ENCODE measurements around the gene IARS2. TPM values are rescaled to one million over a fixed set of nuclear protein-coding genes. Genes with fewer than 3 reads are reported as not detected.
"Not testable (repeated sequence)": the region's sequence is repeated elsewhere in the genome, so short reads cannot be mapped to it uniquely, and the experiment has no call there.

Gene IARS2
- total RNA-seq, 1 donor from 2014 or later = 48.9 TPM

DNA sequence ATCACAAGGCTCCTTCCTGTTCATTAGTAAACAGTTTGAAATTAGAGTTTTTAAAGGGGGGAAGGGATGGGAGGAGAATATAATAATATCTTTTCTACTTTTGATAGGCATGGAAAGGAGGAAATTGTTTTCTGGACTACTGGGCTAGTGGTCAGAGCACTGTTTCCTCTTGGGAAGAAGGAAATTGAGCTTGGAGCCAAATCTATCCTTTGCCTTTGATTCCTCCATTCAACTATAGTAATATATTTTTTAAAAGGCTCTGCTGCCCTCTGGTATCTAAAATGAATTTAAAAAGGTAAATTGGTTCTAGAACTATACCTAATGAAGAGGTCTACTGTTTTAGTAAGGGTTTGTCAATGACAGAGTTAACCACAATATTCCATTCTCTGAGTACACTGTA lies 5.9 kb downstream of the IARS2 start:
- no peak overlapping the region for H3K4me3 ChIP-seq
- DNase-seq (no peak), ATAC-seq (no peak)
- H3K4me1 ChIP-seq = peaks cover 10% of the 10 kb centered on the region
- TF ChIP-seq, protein P1, sequence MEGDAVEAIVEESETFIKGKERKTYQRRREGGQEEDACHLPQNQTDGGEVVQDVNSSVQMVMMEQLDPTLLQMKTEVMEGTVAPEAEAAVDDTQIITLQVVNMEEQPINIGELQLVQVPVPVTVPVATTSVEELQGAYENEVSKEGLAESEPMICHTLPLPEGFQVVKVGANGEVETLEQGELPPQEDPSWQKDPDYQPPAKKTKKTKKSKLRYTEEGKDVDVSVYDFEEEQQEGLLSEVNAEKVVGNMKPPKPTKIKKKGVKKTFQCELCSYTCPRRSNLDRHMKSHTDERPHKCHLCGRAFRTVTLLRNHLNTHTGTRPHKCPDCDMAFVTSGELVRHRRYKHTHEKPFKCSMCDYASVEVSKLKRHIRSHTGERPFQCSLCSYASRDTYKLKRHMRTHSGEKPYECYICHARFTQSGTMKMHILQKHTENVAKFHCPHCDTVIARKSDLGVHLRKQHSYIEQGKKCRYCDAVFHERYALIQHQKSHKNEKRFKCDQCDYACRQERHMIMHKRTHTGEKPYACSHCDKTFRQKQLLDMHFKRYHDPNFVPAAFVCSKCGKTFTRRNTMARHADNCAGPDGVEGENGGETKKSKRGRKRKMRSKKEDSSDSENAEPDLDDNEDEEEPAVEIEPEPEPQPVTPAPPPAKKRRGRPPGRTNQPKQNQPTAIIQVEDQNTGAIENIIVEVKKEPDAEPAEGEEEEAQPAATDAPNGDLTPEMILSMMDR (IDR thresholded peaks at IDR 0.05) = no peak
- no peaks in the 10 kb centered on the region for H3K27me3 ChIP-seq
- intact Hi-C loops (cut with DNase I) = no loop called here
- no peaks in the 10 kb centered on the region for H3K9me3 ChIP-seq
- no peak overlapping the region for H3K27ac ChIP-seq
- H3K36me3 ChIP-seq = peaks cover 78% of the 10 kb centered on the region

DNA sequence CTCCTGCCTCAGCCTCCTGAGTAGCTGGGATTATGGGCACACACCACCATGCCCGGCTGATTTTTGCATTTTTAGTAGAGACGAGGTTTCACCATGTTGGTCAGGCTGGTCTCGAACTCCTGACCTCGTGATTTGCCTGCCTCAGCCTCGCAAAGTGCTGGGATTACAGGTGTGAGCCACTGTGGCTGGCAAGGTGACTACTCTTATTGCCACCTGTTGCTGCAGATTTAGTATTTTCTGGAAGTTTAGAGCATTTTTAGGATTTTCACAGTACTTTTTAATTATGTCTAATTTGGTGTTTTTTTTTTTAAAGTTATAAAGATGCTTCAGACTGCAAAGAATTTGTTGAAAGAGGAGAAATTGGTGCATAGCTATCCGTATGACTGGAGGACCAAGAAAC lies 16.5 kb downstream of the IARS2 start:
- DNase-seq; H3K4me3 ChIP-seq; ATAC-seq; H3K27ac ChIP-seq; H3K9me3 ChIP-seq; H3K27me3 ChIP-seq; intact Hi-C loops (cut with DNase I); H3K4me1 ChIP-seq: not testable (repeated sequence)
- H3K36me3 ChIP-seq = peaks cover 87% of the 10 kb centered on the region

DNA sequence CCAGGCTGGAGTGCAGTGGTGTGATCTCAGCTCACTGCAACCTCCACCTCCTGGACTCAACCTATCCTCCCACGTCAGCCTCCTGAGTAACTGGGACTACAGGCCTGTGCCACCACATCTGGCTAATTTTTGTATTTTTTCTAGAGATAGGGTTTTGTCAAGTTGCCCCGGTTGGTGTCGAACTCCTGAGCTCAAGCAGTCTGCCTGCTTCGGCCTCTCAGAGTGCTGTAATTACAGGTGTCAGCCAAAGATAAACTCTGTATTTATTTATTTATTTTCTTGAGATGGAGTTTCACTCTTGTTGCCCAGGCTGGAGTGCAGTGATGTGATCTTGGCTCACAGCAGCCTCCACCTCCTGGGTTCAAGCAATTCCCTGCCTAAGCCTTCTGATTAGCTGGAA lies 18.7 kb downstream of the IARS2 start:
- H3K27ac ChIP-seq; H3K9me3 ChIP-seq; DNase-seq; H3K4me1 ChIP-seq; intact Hi-C loops (cut with DNase I); H3K4me3 ChIP-seq; ATAC-seq; H3K27me3 ChIP-seq: not testable (repeated sequence)
- peaks cover 85% of the 10 kb centered on the region for H3K36me3 ChIP-seq

DNA sequence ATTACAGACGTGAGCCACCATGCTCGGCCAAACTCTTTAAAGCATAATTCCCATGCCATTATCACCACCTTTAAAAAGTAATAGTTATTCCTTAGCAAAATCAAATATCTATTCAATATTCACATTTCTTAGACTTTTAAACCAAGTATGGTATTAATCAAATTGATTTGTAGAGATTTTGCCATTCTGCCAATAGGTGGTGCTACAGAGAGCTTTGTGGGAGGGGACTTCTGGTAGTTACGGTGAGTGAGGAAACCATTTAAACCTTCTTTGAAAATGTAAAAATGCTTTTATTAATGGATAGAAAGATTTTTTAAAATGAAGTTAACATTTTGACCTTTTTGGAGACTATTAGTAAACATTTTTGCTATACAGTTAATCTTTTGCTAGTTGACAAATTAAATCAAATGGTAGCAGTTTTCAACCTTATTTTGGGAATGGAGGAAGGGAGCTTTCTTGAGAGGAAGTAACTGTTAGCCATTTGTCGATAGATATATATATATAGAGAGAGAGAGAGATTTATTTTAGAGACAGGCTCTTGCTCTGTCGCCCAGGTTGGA lies 19.3 kb downstream of the IARS2 start:
- Histone ChIP-seq H3K27ac (no peak overlapping the region), H3K9me3 (no peaks in the 10 kb centered on the region), H3K4me3 (no peak overlapping the region), H3K36me3 (peaks cover 85% of the 10 kb centered on the region), H3K4me1 (no peaks in the 10 kb centered on the region), H3K27me3 (no peaks in the 10 kb centered on the region)
- ATAC-seq (peak; percentile 62), DNase-seq (no peak)
- intact Hi-C loops (cut with DNase I) = no loop called here
- TF ChIP-seq, protein P1 (IDR thresholded peaks at IDR 0.05) = peak; percentile 61

DNA sequence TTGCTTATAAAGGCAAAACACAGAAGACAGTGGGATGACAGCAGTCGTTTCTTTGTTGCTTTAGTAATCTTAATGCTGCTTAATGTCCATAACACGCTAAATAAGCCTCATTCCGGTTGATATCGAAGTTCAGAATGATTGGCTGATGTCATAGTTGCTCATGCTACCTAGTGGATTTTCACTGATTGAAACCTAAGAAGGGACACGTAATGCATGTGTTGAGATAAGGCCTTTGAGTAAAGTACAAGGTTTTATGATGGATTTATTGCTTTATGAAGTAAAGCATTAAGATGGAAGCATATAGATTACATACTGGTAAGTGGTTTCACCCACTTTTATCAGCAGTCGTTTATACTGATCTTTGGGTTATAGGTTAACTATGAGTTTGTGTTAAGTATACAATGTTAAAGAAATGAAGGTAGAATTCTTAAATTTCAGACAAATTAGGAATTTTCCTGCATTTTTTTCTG lies 25.1 kb downstream of the IARS2 start:
- Histone ChIP-seq H3K27ac (no peak overlapping the region), H3K27me3 (no peaks in the 10 kb centered on the region), H3K4me1 (no peaks in the 10 kb centered on the region), H3K4me3 (no peak overlapping the region), H3K36me3 (peaks cover 48% of the 10 kb centered on the region), H3K9me3 (no peaks in the 10 kb centered on the region)
- ATAC-seq = no peak
- TF ChIP-seq, protein P1 (IDR thresholded peaks at IDR 0.05) = no peak
- no peak for DNase-seq
- intact Hi-C loops (cut with DNase I) = no loop called here

DNA sequence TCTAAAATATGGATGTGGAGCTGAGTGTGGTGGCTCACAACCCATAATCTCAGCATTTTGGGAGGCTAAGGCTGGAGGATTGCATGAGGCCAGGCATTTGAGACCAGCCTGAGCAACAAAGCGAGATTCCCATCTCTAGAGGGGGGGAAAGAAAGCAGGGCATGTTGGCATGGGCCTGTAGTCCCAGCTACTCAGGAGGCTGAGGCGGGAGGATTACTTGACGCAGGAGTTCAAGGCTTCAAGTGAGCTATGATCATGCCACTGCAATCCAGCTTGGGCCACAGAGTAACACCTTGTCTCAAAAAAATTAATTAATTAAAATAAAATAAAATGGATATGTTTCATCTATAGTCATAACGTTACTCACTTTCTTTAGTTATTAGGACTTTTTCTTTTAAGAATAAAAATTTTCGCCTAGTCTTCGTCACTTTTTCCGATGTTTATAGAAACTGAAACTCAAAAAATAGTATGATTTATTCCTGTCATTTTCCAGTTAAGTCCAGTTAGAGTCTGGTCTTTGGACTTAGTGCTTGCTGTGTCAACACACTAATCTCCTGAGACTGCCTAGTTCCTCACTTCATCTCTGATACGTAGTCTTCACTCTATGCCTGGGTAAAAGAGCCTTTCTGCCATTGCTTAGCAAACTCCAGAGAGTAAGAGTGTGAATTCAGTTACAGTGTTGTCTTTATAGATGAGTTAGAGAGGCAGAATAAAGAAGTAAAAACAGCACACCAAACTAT lies 28.0 kb downstream of the IARS2 start:
- no peak overlapping the region for H3K27ac ChIP-seq

More for the DNA sequence above, 28.0 kb downstream of the IARS2 start:
- TF ChIP-seq, protein P1 (IDR thresholded peaks at IDR 0.05) = no peak
- DNase-seq (no peak), ATAC-seq (no peak)
- intact Hi-C loops (cut with DNase I) = no loop called here
- Histone ChIP-seq H3K4me3 (no peak overlapping the region), H3K4me1 (no peaks in the 10 kb centered on the region), H3K36me3 (peaks cover 41% of the 10 kb centered on the region), H3K27me3 (no peaks in the 10 kb centered on the region), H3K9me3 (no peaks in the 10 kb centered on the region)

Data from upper lobe of right lung (tissue), 1 donor.